Central memory CD8-positive, alpha-beta T cell (primary cell): ENCODE measurements around the gene PTPA.
"Not testable (repeated sequence)": the region's sequence is repeated elsewhere in the genome, so short reads cannot be mapped to it uniquely, and the experiment has no call there.

Source experiments
- ATAC-seq: fragments of 150-1000 bp; cut with Tn5 transposase; replicated peaks from 2 replicates; pipeline ENCODE4 v1.10.0; 2022; ENCODE audit warnings: mild to moderate bottlenecking, moderate FRiP score, moderate number of reproducible peaks; ENCODE audit not compliant: poor library complexity, severe bottlenecking; ENCODE audit errors: extremely low read depth
- DNase-seq, 2 donors: peaks; one replicate each; pipeline ENCODE4 v3.0.0; 2021; ENCODE audit warnings: low spot score in 2 of 2
- H3K27ac Mint-ChIP-seq: one replicate; pipeline ENCODE4 v1.8.0; 2022; ENCODE audit warnings: low read depth, mild to moderate bottlenecking, moderate library complexity, mixed read lengths
- H3K27me3 Mint-ChIP-seq: one replicate; pipeline ENCODE4 v1.8.0; 2022; ENCODE audit warnings: mixed read lengths
- H3K36me3 Mint-ChIP-seq: one replicate; pipeline ENCODE4 v1.8.0; 2022; ENCODE audit warnings: mild to moderate bottlenecking, moderate library complexity, mixed read lengths; ENCODE audit not compliant: insufficient read depth
- H3K4me1 Mint-ChIP-seq: one replicate; pipeline ENCODE4 v1.8.0; 2022; ENCODE audit warnings: mixed read lengths
- H3K4me3 Mint-ChIP-seq: one replicate; pipeline ENCODE4 v1.8.0; 2022; ENCODE audit warnings: mild to moderate bottlenecking, moderate library complexity, mixed read lengths
- H3K9me3 Mint-ChIP-seq: one replicate; pipeline ENCODE4 v1.8.0; 2022; ENCODE audit warnings: mixed read lengths

PTPA gene

GRCh38 chr9:129122133-129122532, 10.9 kb downstream of the PTPA start:
- Mint-ChIP-seq H3K4me1 (peaks cover 7% of the 10 kb centered on the region), H3K36me3 (peaks cover 39% of the 10 kb centered on the region)

GRCh38 chr9:129122976-129123375, 11.8 kb downstream of the PTPA start:
- not testable (repeated sequence) for H3K27ac Mint-ChIP-seq, DNase-seq, H3K9me3 Mint-ChIP-seq, H3K4me3 Mint-ChIP-seq, H3K27me3 Mint-ChIP-seq, ATAC-seq, H3K4me1 Mint-ChIP-seq
- peaks cover 37% of the 10 kb centered on the region for H3K36me3 Mint-ChIP-seq

More at GRCh38 chr9:129122133-129122532, 10.9 kb downstream of the PTPA start:
- DNase-seq: no peak
- Mint-ChIP-seq H3K9me3 (no peaks in the 10 kb centered on the region), H3K27me3 (no peaks in the 10 kb centered on the region), H3K4me3 (no peak overlapping the region), H3K27ac (peak overlapping the region; percentile 38)
- ATAC-seq: no peak

GRCh38 chr9:129124506-129125069, 13.4 kb downstream of the PTPA start:
- DNase-seq (no peak), ATAC-seq (no peak)
- Mint-ChIP-seq H3K4me3 (no peak overlapping the region), H3K36me3 (peaks cover 37% of the 10 kb centered on the region), H3K27me3 (no peaks in the 10 kb centered on the region), H3K27ac (no peak overlapping the region), H3K9me3 (no peaks in the 10 kb centered on the region), H3K4me1 (peaks cover 7% of the 10 kb centered on the region)

DNA sequence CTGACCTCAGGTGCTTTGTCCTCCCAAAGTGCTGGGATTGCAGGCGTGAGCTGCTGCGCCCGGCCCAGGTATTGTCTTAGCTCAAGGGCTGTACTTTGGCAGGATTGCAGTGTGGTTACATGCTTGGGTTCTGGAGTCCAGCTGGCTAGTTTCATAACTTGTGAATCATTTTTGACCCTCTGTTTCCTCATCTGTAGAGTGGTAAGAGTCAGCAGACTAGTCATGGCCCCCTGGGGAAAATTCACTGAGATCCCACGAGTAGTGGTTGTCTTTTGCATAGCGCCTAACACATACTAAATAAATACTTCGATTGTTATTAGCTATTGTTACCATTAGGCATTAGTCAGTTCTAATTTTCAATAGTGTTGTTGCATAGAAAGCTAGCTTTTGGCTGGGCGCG, 14.3 kb downstream of the PTPA start:
- peaks cover 38% of the 10 kb centered on the region for H3K36me3 Mint-ChIP-seq
- H3K4me3 Mint-ChIP-seq: no peak overlapping the region
- ATAC-seq (no peak), DNase-seq (no peak)
- H3K9me3 Mint-ChIP-seq: no peaks in the 10 kb centered on the region
- no peaks in the 10 kb centered on the region for H3K27me3 Mint-ChIP-seq
- peaks cover 7% of the 10 kb centered on the region for H3K4me1 Mint-ChIP-seq
- no peak overlapping the region for H3K27ac Mint-ChIP-seq

GRCh38 chr9:129126749-129127618, 15.8 kb downstream of the PTPA start:
- H3K4me3 Mint-ChIP-seq: no peak overlapping the region
- no peak for DNase-seq
- H3K36me3 Mint-ChIP-seq: peaks cover 30% of the 10 kb centered on the region
- ATAC-seq: no peak
- H3K27ac Mint-ChIP-seq: no peak overlapping the region
- no peaks in the 10 kb centered on the region for H3K4me1 Mint-ChIP-seq
- H3K27me3 Mint-ChIP-seq: no peaks in the 10 kb centered on the region
- H3K9me3 Mint-ChIP-seq: no peaks in the 10 kb centered on the region

DNA sequence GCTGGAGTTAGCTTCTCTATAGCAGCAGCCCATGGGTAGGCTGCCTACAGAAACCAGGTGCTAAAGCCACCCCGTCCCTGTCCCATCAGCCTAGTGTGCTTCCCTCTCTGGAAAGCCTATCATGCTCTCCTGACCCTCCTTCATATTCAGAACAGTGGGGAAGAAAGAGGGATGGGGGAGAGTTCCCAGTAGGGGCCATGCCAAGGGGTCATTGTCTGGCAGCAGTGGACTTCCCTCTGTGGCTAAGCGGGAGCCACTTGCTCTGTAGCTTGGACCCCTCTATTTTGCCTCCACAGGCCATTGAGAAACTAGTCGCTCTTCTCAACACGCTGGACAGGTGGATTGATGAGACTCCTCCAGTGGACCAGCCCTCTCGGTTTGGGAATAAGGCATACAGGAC, 17.5 kb downstream of the PTPA start:
- no peak for DNase-seq
- H3K4me3 Mint-ChIP-seq: no peak overlapping the region
- no peak overlapping the region for H3K27ac Mint-ChIP-seq
- peaks cover 20% of the 10 kb centered on the region for H3K36me3 Mint-ChIP-seq
- no peaks in the 10 kb centered on the region for H3K27me3 Mint-ChIP-seq
- H3K4me1 Mint-ChIP-seq: no peaks in the 10 kb centered on the region
- no peak for ATAC-seq
- no peaks in the 10 kb centered on the region for H3K9me3 Mint-ChIP-seq

GRCh38 chr9:129130271-129130670, 19.1 kb downstream of the PTPA start:
- DNase-seq, H3K27me3 Mint-ChIP-seq, H3K4me1 Mint-ChIP-seq, H3K27ac Mint-ChIP-seq, H3K4me3 Mint-ChIP-seq, H3K9me3 Mint-ChIP-seq, ATAC-seq: not testable (repeated sequence)
- peaks cover 24% of the 10 kb centered on the region for H3K36me3 Mint-ChIP-seq

- ATAC-seq: no peak
- DNase-seq: no peak
- Mint-ChIP-seq H3K4me1 (no peaks in the 10 kb centered on the region), H3K9me3 (no peaks in the 10 kb centered on the region), H3K4me3 (no peak overlapping the region), H3K36me3 (peaks cover 22% of the 10 kb centered on the region), H3K27me3 (no peaks in the 10 kb centered on the region), H3K27ac (no peak overlapping the region)
Observed at GRCh38 chr9:129130791-129131190, 19.6 kb downstream of the PTPA start.

GRCh38 chr9:129131300-129132145, 20.3 kb downstream of the PTPA start:
- H3K27me3 Mint-ChIP-seq: no peaks in the 10 kb centered on the region
- H3K27ac Mint-ChIP-seq: no peak overlapping the region
- no peaks in the 10 kb centered on the region for H3K9me3 Mint-ChIP-seq
- peaks cover 18% of the 10 kb centered on the region for H3K36me3 Mint-ChIP-seq
- DNase-seq (peak; percentile 84 to 85), ATAC-seq (peak; percentile 93)
- no peaks in the 10 kb centered on the region for H3K4me1 Mint-ChIP-seq
- no peak overlapping the region for H3K4me3 Mint-ChIP-seq

GRCh38 chr9:129133082-129133481, 21.9 kb downstream of the PTPA start:
- Mint-ChIP-seq H3K27ac (no peak overlapping the region), H3K36me3 (peaks cover 23% of the 10 kb centered on the region), H3K4me1 (no peaks in the 10 kb centered on the region), H3K9me3 (no peaks in the 10 kb centered on the region), H3K27me3 (no peaks in the 10 kb centered on the region), H3K4me3 (no peak overlapping the region)
- ATAC-seq: no peak
- no peak for DNase-seq

DNA sequence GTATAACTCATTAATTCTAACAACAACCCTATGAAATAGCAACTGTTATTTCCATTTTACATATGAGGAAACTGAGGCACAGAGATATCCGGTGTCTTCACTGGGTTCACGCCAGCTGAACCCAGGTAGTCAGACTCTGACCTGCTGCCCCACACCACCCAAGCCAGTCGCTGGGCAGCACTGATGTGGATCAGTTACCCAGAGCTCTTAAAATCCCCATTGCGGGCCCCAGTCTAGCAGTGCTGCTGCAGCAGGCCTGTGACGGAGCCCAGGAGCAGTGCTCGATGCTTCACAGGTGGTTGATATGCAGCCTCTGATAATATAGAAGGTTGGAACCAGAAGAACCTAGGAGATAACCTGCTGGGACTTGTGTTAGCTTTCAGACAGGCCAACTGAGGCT, 24.3 kb downstream of the PTPA start:
- DNase-seq (no peak), ATAC-seq (no peak)
- Mint-ChIP-seq H3K27me3 (no peaks in the 10 kb centered on the region), H3K36me3 (peaks cover 23% of the 10 kb centered on the region), H3K27ac (no peak overlapping the region), H3K4me3 (no peak overlapping the region), H3K9me3 (no peaks in the 10 kb centered on the region), H3K4me1 (peaks cover 15% of the 10 kb centered on the region)

DNA sequence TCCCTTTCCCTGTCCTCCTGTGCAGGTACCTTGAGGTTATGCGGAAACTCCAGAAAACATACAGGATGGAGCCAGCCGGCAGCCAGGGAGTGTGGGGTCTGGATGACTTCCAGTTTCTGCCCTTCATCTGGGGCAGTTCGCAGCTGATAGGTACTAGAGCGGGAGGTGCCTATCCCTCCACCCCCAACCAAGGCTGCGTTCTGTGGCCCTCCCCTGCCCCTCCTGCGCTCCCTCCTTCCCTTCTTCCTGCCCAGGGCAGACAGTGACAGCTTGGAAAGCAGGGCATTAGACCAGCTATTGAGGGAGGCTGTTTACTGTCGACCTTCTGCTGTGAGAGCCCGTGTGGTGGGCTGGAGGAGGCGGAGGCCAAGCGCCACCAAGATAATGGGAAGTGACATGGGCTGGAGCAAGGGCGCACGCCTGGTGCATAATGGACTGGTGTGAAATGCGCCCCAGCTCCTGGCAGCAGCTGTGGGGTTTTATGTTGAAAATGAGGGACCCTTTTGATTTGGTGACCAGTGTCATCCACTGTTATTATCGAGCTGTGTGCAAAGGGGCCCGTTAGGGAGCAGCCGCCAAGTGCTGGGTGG, 25.3 kb downstream of the PTPA start:
- Mint-ChIP-seq H3K4me3 (no peak overlapping the region), H3K27me3 (no peaks in the 10 kb centered on the region), H3K4me1 (peaks cover 25% of the 10 kb centered on the region), H3K36me3 (peaks cover 21% of the 10 kb centered on the region), H3K27ac (no peak overlapping the region), H3K9me3 (no peaks in the 10 kb centered on the region)
- ATAC-seq (no peak), DNase-seq (no peak)
